Hindlimb muscle (tissue), 1 donor: Measurements from ENCODE around the gene ICE2. TPM values are rescaled to one million over a fixed set of nuclear protein-coding genes. Genes with fewer than 3 reads are reported as not detected.

Experiments
- DNase-seq: peaks from one replicate; pipeline ENCODE4 v3.0.0-alpha.2; 2013
- polyA plus RNA-seq: library from polyadenylated mRNA; unstranded; fragments of 120-200 nt; gene quantifications from one replicate; pipeline ENCODE4 v1.2.1, GENCODE V29; 2013; ENCODE audit not compliant: insufficient read length

ICE2 gene
- polyA plus RNA-seq, 1 donor: 37.6 TPM

DNA sequence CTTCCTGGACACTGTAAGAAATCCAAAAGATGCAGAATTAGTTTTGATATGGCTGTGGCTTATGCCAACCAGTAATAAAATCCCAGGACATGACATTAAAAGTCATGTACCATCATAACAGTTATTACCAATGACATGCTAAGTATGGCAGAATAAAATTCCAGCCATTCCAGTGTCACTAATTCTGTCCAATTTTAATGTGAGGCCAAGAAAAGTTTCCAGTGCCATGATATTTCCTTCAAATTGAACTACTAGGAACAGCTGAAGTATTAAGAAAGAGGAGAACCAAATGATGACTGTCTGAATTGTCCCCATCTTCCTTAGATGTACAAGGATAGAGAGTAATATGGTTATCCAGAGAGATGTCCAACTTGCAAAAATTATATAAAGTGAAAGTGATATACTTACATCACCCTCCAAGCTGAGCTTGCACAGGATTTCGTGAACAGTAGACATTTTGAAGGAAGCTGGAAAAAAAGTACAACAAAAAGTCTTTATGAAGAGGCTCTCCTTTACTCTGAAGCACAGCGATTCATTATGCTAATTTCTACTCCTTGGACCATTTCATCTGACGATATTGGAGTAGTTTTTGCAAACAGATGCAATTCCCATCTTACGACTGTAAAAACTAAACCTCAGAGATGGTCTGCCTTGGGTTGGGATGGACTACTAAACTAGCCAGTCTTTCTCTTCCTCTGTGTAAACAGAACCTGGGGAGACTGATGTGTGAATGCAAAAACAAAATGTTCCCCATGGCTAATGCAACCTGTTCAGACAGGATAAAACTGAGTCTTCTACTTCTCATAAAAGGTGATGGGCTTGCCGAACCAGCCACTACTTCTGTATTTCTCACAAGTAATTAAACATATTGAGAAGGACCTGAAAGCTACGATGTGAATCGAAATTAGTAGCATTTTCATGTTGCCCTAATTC, 93.1 kb downstream of the ICE2 start:
- no peak for DNase-seq

DNA sequence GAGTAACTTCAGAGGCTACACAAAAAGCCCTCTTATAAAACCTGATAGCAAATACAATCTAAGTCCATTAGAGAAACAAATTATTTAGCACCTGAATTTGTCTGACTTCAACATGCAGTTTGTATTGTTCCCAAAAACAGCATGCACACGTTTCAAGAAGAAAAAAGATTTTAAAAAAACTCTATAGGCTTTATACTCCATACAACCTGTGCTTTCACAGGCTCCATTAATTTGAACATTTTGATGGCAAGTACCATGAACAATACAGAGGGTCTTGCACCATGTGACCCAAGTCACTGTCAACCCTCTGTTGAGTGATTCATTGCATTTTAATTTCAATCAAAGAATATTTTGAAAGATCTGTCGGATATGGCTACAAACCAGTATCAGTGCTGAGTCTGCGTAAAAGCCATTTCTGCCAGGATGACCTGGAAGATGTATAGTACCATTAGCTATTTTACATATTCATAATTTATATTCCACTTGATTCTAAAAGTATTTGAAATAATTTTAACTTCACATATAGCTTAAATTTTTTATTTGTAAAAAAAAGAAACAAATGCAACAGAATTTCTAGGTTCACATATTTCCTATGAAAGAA, 94.3 kb downstream of the ICE2 start:
- no peak for DNase-seq

DNA sequence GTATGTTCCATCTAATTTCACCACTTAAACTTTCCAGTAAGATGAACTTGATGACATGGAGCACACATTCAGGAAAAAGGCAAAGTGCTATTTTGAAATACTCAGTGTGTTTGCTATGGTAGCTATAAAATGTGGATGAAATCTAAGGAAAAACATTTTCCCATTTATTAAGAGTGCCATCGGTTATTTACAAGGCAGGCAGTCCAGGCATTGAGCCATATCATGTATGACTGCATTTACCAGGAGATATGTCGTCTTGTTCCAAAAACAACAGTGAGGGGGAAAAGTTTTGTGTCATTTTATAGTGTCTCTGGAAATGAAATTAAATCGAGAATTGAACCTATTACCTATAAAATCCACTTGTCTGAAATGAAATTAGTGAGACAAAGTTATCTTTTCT, 94.9 kb downstream of the ICE2 start:
- no peak for DNase-seq

DNA sequence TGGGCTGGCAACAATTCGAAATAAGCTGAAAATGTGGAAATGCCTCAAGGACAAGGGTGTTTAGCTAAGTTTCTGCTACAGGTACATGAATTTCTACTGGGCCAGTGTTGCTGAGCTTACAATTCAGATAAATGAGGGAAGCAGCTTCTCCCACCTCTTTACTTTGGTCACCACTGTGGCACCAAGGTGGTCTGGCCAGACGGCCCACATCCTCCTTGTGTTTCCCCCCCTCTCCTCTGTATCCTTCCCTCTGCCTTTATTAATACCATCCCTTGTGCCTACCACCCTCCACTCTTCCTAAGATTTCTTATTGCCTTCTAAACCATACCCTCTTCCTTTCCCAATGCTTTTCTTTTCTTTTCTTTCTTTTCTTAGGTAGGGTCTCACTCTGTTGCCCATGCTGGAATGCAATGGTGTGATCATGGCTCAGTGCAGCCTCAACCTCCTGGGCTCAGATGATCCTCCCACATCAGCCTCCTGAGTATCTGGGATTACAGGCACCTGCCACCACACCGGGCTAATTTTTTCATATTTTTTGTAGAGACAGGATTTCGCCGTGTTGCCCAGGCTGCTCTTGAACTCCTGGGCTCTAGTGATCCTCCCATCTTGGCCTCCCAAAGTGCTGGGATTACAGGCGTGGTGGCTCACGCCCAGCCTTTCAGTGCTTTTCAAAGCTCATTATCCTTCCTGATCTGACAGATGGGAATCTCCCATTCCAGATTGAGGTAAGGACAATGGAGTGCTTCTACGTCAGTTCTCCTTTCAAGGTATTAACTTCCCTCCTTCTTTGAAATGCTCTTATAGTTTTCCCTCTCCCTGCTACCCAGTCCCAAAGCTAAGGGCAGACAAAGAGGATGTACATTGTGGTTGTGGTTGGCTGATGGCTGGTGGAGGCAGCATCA, 95.9 kb downstream of the ICE2 start:
- no peak for DNase-seq

DNA sequence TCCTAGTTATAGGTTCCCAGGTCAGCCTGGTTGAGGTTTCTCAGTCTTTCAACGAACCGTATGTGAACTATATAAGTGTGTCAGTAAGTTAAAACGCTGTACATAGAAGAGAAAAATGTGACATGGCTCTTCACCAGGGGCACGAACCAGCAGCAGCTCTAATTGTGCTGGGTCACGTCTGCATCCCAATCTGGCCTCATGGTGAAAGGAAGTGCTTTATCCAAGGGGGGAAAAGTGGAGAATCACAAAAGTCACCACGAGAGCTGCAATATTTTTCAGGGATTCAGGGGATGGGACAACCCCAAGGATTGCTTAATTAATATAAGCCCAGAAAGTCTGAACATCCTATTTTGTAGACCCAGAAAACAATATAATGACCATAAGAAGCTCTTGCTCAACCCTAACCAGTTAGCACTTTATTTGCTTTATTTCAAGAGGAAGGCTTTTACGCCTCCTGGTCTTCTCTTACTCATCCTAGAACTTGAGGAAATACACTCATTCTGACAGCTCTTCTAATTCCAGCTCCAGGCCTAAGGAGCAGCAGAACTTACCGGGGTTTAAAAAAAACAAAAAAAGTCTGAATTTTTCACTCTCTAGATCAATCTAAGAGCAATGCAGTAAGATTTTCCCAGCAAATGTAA, 97.7 kb downstream of the ICE2 start:
- DNase-seq: no peak

DNA sequence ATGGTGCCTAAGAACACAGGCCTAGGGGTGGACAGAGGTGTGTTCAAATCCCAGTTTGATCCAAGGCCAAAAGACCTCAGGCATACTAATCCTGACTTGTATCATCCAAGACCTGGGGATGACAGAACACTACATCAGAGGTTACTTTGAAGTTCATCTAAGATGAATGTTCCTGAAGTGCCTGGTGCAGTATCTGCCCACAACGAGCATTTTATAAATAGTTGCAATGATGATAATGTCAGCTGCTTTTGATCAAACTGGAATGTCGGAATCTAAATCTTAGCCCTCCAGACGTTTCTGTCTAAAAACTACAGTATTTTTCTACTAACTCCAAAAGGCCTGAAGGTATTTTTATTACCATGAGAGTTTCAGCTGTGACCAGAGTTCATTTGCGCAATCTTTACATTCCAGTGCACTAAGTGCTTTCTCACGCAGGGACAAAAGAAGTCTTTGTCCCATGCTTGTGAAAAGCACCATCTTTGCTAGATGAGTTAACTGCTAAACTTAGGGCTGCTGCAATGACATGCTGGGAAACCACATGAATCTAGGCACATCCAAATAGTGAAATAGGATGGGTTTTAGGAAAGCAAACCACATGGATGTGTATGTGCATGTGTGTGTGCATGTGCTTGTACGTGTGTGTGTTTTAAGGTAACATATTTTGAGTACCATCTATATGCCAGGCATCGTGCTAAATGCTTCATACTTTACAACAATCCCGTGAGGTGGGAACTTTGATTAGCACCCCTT, 99.2 kb downstream of the ICE2 start:
- no peak for DNase-seq

DNA sequence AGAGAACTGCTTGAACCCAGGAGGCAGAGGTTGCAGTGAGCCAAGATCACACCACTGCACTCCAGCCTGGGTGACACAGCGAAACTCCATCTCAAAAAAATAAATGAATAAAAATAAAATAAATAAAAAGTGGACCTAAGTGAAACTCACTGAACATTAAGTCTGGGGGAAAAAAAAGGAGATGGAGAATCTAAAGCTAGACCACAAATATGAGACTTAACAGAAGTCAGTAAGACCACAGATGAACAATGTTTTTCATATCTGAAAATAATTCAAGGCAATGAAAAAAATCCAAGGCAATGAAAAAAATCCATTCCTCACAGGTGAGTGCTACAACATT, 99.8 kb downstream of the ICE2 start:
- no peak for DNase-seq

DNA sequence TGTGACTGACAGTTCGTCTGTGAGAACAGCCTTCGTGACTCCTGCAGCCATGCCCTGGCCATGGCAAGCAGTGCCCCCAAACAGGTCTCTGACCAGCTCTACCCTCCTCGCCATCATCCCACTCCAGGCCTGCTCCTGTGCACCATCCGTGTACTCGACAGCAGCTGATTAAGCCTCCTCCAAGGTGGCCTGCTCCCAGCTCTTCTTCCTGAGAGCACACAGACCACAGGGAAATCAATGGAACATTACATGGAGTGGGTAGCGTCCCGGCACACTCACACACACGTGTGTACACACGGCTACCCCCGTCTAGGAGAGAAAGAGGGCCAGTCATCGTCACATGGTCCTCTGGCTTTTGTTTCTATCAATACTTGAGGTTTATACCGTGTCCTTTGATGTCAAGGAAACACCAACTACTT, 102.3 kb downstream of the ICE2 start:
- DNase-seq: no peak

DNA sequence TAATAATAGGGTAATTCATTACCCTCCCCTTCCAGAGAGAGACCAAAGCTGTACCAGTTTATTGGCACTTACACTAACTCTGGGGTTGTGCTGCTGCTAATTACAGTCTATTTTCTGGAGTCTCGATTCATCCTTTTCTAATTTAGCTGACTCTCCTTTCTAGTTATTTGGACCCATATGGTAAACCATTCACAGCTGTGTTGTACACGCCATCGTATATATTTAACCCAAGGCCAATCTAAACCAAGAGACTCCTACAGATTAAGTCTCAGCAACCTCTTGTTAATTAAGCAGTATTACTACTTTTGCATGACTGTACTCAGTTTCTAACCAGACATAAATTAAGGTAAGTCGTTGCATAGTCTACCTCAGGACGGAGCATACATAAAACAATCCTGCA, 103.6 kb downstream of the ICE2 start:
- DNase-seq: no peak

DNA sequence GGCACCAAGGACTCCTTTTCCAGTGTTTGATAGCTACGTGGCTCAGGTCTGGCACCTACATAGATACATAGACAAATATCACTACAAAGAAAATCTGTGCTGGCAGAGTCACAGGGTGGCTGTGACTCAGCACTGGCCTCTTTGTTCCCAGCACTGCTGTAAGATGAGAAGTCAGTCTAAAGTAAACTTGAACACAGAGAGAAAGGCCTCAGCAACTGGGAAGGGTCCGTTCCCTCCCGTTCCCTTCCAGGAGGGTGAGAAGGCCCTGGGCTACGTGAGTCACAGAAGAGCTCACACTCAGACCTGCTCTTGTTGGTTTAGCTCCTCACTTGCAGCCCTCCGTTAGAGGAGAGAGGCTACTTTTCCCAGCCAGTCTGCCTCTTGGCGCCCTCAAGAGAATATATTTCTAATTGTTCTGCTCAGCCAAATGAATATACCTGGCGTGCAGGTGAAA, 104.3 kb downstream of the ICE2 start:
- DNase-seq: peak; percentile 66

DNA sequence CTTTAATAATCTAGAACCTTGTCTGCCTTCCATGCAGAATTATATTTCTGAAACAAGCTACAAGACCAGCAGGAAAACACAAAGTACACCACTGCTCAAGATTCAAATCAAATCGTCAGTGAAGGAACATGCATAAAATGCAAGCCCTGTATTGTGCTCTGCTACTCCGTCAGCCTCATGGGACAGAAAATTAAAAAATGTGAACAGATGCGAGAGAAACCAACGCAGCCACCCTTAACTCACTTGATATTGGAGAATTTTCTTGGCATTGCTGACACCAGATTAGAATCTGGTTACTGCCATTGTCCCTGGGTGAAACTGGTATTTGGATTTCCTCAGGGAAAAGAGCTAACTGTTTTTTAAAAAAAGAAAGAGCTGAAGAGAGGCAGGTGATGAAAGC, 104.7 kb downstream of the ICE2 start:
- no peak for DNase-seq

DNA sequence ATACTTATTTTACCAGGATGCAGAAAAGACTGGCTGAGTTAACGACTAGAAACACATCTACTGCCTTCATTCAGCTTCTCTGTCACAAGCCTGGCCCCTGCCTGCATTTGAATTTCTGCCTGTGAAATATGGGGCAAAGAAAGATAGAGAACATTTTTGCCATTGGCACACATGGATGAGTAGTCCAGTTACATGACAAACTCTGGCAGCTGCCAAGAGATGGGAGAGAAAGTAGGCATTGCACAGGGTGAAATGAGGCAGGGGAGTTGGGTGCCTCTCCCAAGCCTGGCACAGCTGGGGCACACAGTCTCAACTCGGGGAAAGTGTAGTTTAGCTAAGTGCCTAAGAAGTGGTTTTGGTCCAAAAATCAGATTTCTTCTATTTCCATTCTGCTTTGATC, 105.2 kb downstream of the ICE2 start:
- no peak for DNase-seq

DNA sequence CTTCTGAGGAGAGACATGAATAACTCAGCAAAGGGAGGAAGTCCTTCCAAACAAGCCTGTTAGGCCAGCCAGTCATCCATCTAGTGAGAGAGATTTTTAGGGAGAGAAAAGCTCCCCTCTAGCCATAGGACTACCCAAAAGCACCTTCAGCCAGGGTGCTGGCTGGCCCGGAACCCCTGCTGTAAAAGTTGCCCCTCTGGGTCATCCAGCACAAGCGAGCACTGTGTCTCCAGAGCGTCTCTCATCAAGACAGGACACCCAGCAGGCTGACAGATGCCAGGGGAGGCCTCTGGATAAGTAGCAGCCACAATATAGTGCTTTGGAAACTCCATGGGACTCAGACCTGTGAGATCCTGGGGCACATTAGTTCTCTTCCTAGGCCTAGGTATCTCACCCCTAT, 105.6 kb downstream of the ICE2 start:
- DNase-seq: no peak

DNA sequence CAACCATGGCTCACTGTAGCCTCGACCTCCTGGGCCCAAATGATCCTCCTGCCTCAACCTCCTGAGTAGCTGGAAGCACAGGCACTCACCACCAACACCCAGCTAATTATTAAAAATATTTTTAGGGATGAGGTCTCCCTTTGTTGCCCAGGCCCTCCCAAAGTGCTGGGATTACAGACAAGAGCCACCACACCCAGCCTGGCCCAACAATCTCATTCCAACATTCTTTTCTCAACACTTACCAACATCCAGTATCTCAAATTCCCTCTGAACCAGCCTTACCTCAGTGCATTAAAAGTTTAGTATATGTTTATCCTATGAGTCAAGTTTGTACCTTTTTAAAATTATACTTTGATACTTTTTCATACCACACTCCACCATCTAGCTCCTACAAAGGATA, 106.2 kb downstream of the ICE2 start:
- DNase-seq: no peak

DNA sequence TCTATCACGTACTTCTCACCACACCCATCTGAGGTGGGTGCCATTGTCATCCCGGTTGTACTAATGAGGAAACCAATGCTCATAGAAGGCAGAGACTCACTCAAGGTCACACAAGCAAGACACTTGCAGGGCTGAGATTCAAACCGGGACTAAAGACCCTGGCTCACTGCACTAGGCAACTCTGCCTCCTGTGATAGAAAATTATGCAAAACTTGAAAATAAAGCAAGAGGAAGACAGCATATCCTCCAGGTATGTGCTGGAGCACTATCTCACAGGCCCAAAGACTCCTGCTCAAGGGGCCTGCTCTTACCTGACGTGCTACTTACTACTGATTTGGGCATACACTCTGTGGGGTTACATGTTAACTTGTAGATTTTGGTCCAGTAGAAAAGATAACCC, 106.7 kb downstream of the ICE2 start:
- DNase-seq: no peak

DNA sequence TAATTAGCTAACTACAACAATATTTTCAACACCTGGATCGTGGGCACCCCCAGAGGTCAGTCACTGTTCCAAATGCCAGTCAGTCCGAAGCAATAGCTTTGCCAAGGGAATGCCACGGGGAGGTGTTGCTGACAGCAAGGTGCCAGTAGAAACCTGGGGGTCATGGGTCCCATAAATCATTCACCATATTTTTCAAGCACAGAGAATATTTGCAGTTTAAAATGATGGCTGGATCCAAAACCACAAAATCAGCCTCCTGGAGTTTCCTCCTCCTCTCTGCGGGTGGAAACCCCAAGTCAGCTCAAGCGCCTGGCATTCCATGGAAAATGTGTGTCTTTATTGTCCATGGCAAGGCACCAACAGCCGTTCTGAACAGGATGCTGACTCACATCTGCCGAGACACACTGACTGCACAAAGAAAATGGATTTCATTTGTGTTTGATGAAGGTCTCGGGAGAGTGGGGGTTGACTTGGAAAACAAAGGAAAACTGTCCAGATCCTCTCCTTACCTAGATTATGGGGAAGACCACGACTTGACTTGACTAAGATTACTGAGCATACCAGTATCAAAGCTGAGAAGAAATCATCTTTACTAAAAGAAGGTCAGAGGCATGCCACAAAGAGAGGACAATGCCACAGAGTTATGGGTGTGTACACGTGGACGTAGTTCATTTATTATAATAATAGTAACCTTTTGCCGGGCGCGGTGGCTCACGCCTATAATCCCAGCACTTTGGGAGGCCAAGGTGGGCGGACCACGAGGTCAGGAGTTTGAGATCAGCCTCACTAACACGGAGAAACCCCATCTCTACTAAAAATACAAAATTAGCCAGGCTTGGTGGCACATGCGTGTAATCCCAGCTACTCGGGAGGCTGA, 107.5 kb downstream of the ICE2 start:
- peak; percentile 81 for DNase-seq

DNA sequence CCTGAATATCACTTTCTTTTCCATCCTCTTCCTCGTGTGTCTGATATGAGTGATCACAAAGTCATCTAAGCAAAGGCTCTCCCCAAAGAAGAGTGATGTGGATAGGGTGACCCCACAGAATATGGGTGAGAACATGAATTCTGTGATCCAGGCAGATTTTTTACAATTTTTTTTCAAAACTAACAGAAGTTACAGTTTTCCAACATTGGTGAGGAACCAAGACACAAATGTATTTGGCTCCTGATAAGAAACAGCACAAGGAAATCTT, 108.1 kb downstream of the ICE2 start:
- no peak for DNase-seq

DNA sequence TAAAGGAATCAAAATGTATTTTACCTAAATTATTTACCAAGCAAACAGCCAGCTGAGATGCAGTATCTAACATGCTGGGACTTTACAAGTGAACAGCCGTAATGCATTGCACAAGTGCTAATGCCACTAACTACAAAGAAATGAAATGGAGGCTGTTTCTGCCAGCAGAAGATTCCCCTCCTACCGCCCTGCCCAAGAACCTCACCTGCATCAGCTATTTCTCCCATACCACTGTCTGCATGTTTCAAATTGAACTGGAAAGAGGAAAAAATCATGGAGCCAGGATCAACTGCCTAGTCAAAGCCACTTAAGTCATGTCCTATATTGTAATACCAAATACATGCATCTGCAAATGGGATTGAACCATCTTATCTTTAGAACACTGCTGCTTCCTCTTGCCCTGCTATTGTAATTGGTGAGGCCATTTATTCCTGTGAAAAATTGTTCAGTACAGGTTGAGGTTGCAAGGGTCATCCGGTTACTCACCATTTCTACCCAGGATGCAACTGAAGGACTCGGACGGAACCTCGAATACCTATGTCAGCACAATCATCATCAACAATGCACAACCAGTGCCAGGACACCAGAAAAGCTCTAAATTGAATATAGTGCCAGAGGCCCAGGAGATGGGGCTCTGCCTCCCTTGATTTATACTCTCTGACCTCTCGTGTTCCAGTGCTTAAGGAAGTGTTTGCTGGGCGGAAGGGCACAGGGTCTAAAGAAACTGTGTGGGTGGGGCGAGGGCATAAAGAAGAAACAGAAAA, 108.7 kb downstream of the ICE2 start:
- DNase-seq: no peak

DNA sequence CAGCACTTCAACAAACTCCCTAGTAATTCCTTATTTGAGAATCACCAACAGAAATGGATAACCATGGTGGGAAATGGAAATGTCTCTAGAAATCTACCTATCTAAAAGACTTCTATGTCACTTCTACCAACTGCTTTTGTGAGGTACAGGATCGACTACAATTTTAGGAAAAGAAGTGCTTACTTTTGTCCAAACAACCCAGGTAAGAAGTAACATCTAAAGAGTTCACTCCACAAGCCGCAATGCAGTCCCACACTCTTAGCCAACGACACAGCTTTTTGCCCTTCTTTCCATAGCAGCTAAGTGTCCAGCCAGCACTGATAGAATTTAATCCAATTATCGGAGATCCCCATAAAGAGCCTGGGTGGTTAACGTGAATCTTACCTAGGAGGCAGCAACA, 109.2 kb downstream of the ICE2 start:
- DNase-seq: no peak
